ENCODE results near the gene PRCC.
"Not testable (repeated sequence)": the region's sequence is repeated elsewhere in the genome, so short reads cannot be mapped to it uniquely, and the experiment has no call there.

Gene PRCC

DNA sequence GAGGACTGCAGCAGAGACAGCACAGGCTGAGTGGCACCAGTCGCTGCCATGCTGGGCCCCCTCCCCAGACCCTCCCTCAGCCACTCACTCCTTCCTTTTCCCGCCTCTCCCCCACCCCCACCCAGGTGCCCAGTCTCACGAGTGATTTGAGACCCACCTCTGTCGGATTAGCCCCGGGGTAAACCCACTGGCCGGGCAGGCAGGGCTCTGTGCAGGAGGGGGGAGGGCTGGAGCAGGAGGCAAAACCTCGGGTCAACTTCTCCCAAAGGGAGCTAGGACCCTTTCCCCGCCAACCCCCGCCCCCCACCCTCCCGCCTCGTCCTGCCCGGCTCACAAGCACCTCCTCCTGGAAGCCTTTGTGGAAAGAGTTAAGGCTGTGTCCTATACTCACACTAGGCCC, 23.0 kb upstream of the PRCC start:
- no peak for DNase-seq (ENCODE audit: low spot score)
- no peak for FAIRE-seq

DNA sequence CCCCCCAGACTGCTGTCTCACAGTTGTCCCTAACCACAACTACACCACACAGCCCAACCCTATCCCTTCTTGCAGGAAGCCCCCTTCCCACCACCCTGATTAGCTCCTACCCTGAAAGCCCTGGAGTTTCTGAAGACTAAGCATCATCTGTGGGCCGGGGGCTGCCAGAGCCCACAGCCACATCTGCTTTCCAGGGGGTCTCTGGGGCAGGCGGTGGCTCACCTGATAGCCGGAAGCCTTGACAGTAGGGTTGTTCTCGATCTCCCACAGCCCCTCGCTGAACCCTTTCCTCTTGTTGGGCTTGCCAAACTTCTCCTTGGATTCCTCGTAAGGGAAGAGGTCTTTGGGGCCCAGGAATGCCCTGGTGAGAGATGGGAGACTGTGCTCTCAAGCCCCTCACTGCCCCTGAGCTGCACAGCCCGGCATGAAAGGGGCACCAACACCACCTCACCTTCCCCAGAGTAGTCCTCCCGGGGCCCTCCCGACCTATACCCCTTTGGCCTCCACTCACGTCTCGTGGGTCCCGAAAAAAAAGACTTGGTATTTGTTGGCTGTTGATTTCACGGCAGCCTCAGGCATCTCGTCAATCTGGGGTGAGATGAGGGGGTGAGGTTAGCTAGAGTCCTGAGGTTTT, 22.4 kb upstream of the PRCC start:
- DNase-seq (ENCODE audit: low spot score), result no peak
- no peak for FAIRE-seq

DNA sequence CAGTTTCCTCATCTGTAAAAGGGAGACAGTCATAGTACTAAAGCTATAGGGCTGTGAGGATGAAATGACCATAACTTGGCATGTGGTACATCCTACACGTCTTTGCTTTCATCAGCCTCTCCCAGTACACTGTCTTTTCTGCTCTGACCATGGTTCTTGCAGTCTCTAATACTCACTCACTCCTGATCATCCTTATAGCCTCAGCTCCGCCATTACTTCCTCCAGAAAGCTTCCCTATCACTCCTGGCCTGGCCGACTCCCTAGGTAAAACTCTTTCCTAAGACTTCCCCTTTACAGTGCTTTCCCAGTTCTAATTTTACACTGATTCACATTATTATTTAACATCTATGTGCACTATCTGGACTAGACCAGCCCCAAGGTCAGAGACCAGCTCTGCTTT, 21.5 kb upstream of the PRCC start:
- FAIRE-seq (no peak), DNase-seq (ENCODE audit: low spot score) (no peak)

DNA sequence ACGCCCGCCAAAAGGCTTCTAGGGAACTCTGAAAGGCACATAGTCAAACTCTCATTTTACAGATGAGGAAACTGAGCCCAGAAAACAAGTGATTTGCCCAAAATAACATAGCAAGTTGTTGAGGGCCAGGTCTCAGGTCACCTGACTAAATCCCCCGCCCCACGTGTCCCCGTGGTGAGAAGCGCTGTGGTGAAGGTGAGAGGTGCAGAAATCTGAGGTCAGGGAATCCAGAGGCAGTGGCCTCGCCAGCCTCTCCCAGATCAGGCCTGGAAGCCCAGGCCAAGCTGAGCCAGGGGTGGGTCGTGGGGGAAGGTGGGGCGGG, 21.0 kb upstream of the PRCC start:
- FAIRE-seq, result no peak
- no peak for DNase-seq (ENCODE audit: low spot score)

DNA sequence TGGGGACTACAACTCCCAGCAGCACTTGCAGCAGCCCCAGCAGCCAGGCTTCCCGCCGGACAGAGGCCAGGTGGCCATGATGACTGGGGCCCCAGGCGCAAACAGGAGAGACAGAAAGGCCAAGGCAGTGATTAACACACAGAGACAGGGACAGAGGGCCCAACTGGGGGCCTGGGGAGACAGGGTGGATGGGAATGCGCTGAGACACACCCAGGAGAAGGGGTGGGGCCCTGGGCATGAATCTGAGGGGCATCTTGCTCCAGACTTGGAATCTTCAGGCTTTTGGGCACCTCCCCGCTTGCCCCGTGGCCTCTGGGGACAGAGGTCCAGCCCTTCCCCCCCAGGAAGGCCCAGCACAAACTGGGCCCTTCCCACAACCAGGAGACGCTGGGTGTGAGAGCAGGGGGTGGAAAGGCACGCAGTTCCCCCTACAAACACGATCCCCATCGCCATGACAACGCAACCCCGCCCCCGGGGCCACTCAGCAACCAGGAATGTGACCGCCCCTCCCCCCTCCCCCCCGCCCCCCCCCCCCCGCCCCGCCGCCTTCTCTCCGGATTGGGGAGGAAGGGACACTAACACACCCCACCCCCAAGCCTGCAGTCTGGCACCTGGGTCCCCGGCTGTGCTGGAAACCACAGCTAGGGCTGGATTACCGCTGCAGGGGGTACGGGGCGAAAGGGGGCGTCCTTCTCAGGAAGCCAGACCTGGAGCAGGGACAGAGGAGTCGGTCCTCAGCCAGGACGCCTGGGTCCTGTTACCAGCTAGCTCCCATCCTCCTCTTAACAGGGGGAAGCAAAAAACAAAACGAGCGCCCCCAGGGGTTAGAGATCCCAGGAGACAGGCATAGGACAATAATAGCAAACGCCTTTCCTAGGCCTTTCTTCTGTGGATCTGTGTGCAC, 20.4 kb upstream of the PRCC start:
- DNase-seq (ENCODE audit: low spot score) (peak; percentile 89), FAIRE-seq (no peak)

DNA sequence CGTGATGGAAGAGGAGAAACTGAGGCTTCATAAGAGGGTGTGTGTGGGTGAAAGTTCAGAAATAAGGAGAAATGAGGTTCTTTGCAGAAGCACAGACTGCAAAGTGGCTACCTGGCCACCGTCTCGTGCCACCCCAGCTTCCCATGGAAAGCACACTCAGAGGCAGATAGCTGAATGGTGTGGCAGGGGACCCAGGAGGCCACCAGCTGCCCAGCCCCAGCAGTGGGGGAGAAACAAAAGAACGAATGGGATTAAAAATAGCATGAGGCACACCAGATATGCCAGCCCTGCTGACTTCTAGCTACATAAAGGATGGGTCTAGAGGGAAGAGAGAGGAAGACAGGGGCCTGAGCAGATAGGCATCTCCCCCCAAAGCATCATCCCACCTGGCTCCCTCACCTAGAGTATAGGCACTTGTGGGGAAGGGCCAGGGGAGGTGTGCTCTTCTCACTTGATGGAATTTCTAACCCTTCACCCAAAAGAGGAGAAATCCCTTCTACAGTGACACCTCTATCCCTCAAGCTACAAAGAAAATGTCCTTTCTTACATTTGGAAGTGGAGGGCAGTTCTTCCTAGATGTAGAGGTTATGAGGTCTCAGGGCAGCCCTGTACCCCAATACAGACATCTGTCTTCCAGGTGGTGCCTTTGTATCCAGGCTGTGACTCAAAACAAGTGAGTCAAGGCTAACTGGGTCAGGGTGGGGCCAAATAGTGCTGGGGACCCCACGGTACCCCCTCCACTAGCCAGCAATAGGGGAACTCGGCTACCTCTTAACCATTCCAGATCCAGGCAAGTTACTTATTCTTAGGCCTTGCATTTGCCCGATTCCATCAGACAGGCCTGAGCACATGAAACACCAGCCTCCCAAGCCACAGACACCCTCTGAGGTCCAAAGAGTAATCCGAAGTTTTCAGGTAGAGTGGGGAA, 19.3 kb upstream of the PRCC start:
- FAIRE-seq, result no peak
- no peak for DNase-seq (ENCODE audit: low spot score)

DNA sequence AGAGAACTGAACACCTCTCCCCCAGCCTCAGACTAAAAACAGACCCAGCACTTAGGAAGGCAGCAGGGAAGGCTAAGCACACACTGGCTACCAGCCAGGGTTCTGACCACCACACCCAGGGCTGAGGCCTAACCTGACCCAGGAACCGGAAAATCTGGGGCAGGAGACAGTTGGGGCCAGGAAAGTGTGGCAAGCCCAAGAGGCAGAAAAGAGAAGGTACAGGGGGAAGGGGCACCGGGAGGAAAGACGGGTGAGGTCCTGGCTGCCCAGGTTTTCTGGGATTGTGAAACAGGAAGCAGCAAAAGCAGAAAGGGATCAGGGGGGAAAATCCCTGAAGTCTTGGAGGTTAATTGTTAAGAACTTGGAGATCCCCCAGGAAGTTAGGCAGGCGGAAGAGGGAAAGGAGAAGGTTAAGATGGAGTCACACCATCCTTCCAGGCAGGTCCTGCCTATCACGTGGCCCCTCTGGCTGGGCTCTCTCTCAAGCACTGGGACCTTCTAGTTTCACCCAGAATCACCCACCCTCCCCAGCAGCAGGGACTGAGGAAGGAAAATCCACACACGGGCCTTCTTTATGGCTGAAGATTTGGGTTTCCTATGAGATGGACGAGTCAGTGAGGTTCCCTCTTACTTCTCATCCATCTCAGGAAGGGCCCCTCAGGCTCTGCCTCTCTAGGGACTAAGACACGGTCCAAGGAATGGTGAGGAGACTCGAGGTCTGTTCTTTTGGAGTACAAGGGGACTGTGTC, 18.5 kb upstream of the PRCC start:
- FAIRE-seq (no peak), DNase-seq (ENCODE audit: low spot score) (no peak)

DNA sequence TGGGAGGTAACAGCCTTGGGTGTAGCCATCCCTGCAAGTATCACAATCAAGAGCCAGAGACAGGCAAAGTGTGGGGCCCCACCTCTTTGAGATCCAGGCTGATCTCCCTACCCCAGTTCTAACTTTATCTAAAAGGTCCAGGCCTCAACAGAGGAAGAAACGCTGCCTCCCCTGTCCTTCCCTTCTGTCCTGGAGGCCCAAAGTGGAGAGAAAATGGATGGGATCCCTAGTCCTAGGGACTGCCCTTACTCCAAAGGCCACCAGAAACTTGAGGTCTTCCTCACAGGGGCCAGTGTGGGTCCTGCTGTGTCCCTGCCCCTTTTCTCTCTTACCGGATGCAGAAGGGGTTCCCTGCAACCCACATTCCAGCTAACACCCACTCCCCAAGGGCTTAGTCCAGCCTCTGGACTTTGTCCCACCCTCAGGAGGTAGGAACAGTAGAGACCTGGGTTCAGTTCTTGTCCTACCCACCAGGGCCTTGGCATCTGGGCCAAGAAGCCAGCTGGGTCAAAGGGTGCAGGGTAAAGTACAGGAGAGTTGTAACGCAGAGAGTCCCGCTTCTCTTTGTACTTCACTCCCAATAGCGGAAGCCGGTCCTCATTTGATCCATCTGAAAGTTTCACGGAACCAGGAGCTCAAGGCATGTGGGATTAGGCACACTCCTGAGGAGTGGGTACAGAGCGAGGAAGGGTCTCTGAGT, 17.8 kb upstream of the PRCC start:
- no peak for FAIRE-seq
- no peak for DNase-seq (ENCODE audit: low spot score)

DNA sequence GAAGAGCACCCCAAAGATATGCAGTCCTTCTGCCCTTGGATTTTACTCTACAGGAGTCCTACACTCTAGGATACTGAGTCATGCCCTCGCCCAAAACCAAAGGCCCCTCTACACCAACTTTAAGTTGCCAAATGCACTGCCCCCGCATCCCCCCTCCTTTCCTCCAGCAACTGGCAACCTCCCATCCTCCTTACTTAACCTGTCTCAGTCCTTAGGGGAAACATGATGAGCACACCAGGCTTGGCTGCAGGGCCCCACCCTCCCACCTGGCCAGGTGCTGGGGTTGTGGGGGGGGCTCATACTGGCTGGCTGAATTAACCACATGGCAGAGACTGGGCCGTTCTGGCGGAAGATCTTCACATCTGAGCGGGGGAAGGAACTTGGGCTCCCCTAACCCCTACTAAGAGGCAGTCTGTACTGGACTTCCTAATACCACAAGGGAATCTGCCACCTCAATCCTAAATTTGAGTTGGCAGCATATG, 17.1 kb upstream of the PRCC start:
- FAIRE-seq (no peak), DNase-seq (ENCODE audit: low spot score) (no peak)

DNA sequence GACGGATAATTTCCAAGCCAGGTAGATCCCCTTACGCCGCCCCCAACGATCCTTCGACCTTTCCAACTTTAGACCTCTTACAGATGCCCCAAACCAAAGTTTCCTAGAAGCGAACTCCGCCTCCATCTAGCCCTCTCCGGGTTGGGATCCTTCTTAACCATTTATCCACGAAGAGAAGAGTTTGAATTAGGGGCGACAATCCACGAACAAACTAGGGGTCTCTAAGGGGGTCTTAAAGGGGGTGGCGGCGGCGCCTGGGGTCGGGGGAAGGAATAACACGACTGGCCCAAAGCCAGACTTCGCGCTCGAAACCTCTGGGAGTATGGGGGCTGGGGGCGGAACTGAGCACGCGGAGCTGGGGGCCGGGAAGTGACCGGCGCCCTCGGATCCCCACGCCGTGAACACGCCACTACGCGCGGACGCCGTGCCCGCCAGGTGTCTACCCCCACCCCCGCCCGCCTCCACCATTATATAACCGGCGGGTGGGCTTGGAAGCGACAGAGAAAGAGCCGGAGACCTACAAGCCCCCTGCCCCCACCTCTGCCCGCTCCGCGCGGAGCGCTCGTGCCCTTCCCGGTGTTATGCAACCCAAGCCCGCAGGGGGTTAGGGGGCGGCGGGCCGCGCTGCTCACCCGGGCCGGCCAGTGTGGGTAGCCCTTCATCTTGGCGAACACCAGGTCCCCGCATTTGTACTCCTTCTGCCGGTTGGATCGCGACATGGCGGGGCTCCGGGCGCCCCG, 16.5 kb upstream of the PRCC start:
- no peak for DNase-seq (ENCODE audit: low spot score)
- FAIRE-seq, result no peak

DNA sequence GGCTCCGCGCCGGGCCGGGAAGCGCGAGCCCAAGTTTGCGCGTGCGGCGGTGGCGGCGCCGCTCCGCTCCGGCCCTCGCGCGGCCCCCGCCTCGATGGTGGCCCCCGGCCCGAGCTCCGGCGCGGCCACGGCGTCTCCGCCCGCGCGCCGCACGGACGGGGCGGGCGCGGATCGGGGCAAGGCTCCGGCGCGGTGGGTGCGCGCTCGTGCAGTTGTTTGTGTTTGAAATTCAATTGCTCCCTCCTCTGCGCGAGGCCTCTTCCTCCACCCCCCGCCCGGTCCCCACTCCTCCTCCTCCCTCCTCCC, 15.9 kb upstream of the PRCC start, which contains the start of gene HDGF:
Gene HDGF (minus strand): TSS at position 225 of the 306 bp plus-strand sequence. CDS start 246 bp downstream, outside the sequence.
- DNase-seq (ENCODE audit: low spot score) (no peak), FAIRE-seq (no peak)

DNA sequence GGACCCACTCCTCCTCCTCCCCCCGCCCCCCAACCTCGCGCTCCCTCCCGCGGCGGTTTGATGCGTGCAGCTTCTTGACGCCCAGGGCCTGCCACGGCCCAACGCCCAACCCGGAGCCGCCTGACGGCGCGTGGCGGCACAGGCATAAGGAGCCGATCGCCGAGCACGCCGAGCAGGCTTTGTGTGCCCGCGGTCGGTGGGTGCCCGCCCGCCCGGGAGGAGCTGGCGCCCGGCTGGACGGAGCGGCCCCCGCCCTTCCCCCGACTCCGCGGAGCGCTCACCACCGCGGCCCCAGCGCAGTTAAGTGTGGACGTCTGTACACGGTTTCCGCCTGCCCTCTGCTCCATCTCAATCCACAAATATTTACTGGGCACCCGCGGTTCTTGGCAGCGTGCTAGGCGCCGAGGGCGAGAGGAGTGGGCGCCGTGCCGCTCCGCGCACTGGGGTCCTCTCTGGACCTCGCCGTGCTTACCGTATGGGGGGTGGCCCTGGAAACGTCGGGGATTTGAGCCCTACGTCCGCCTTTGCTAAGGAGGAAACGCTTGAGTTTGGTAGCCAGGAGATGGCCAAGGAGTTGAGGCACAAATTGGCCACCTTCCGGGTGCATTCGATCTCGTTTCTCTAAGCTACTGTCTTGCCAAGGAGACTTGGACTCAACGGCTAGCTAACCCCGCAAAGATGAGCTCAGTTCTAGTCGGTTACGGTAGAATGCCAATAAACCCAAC, 15.4 kb upstream of the PRCC start:
- FAIRE-seq, result no peak
- peak; percentile 95 for DNase-seq (ENCODE audit: low spot score)

DNA sequence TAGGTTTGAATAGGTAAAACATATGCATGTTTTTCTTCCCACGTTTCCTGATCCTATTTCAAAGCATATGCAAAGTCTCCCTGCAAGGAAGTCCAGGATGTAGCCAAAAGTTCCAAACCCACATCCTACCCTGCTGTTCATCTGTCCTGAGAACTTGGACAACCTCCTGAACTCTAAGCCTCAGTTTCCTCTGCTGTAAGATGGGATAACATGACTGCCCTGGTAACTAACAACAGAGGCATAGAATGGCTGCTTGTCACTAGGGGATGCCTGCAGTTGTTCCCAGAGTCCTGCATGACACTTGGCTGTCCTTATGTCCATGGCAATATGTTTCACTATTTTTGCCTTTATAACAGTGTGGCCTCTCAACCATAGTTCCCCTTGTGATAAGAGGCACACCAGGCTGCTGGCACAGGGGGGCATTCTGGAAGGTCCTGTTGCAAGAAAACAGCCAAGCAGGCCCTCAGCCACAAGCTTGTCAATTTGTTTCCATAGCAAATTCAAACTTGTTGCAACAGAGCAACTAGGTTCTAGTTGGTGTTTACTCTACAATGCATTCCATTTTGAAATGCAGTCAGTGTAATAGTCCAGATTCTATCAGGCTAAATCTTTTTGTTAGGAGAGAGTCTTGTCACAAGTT, 14.4 kb upstream of the PRCC start:
- FAIRE-seq (no peak), DNase-seq (ENCODE audit: low spot score) (no peak)

DNA sequence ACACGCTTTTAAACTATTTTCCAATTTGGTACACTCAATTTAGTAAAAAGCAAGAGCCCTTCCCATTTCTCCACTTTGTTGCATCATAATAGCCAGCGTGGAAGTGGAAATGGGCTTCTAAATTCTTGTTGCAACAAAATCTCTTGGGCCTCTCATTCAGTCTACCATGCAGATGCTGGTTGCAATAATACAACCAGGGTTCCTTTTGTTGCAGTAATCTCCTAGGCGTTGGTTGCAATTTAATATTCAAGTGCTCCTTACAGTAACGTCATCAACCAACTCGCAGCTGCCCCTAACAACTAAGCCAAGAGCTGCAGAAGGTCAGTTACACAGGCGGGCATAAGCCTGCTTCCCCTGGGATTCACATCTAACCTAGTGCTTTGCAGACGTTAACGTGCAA, 13.1 kb upstream of the PRCC start:
- no peak for FAIRE-seq
- no peak for DNase-seq (ENCODE audit: low spot score)

DNA sequence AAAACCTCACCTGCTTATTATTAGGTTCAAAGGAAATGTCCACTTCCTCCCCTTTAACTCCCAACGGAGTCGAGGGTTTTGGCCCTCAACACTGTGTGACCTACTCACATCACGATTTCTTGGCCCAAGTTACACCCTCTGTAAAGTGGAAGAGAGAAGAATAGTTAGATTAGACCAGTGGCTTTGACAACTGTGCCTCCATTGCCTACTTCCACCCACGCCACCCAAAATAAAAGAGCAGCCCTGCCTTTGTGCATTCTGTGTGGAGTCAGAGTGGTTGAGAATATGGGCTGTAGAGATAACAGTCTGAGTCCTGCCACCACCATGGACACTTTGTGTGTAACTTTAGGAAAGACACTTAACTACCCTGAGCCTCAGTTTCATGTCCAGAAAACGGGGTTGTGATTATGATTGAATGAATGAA, 11.8 kb upstream of the PRCC start:
- no peak for DNase-seq (ENCODE audit: low spot score)
- no peak for FAIRE-seq

DNA sequence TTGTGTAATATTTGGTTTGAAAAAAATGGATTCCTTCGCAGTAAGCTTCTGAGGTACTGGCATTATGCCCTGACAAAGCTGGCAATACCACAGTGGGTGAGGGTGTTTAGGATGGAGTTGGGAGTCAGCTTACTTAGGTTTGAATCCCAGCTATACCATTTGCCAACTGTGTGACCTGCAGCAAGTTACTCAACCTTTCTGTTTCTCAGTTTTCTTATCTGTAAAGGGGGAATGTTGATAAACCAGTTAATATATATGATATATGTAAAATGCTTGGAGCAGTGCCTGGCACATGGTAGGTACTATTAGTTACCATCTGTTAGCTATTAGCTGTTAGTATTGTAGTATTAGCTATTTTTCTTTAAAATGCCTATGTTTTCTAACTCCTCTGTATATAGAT, 11.0 kb upstream of the PRCC start:
- FAIRE-seq (no peak), DNase-seq (ENCODE audit: low spot score) (no peak)

DNA sequence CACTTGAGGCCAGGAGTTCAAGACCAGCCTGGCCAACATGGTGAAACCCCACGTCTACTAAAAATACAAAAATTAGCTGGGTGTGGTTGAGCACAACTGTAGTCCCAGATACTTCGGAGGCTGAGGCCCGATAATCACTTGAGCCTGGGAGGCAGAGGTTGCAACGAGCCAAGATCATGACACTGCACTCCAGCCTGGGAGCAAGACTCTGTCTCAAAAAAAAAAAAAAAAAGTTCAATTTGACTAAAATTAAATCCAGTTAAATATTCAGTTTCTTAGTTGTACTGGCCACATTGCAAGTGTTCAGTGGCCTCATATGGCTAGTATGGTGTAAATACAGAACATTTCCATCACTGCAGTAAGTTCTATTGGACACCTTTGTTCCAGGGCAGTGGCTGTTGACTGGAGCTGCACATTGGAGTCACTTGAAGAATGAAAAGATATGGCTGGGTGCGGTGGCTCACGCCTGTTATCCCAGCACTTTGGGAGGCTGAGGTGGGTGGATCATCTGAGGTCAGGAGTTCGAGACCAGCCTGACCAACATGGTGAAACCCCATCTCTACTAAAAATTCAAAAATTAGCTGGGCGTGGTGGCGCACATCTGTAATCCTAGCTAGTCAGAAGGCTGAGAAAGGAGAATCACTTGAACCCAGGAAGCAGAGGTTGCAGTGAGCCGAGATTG, 9.6 kb upstream of the PRCC start:
- FAIRE-seq; DNase-seq (ENCODE audit: low spot score): not testable (repeated sequence)
